ENCODE data around the gene SFRP5. TPM values are rescaled to one million over a fixed set of nuclear protein-coding genes. Genes with fewer than 3 reads are reported as not detected.

SFRP5 gene
- total and polyA plus RNA-seq, 2 donors (not counting 3 experiments of a cell fraction or from before 2014, with no cell fraction given), result not detected

DNA sequence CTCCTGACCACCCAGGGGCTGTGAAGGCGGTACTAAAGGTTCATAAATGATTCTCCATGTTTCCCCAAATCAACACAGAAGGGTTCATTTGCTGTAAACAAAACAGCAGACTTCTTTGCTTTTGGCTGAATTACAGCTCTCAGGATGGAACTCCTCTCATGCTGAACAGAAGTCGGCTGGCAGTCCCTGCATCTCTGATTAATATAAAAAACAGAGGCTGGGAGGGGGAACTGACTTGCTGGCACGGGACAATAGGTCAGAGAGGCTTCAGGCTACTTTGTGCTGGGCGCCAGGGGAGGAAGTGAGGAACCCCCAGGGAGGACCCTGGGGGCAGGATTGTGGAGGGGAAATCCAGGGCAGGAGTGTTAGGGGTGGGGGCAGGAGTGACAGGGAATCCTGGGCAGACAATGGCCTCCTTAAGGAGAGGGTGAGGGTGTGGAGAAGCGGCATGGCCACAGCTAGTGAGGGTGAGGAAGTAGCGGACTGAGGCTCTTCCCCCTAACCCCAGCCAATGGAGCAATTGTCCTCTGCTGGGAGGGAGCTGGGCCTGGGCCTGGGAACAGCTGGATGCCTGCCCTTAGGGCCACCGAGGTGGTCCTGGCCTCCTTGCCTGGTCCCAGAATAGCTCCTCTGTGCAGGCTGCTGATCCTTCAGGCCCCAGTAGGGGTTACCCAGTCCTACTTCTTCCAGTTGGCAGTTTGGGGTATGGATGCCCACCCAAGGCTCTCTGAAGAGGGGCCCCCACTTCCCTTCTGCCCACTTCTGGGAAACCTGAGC lies 9.2 kb upstream of the SFRP5 start:
- Histone ChIP-seq H3K9ac (replicated peaks; ENCODE audit: extremely low read depth, insufficient read depth, low read length) (no peak overlapping the region), H3K36me3 (ENCODE audit: control insufficient read depth in 2 of 2, extremely low read depth in 1 of 2, insufficient read depth in 2 of 2, low read length in 2 of 2) (no peaks in the 10 kb centered on the region), H3K4me2 (ENCODE audit: insufficient read depth, low read length) (no peak overlapping the region), H3K27ac (ENCODE audit: insufficient read depth, low read depth, low read length) (no peak overlapping the region), H4K20me1 (replicated peaks; ENCODE audit: control insufficient read depth, extremely low read depth, insufficient read depth, low read length) (no peaks in the 10 kb centered on the region), H3K4me1 (ENCODE audit: control insufficient read depth, extremely low read depth, insufficient read depth, low read length) (peaks cover 4% of the 10 kb centered on the region), H3K9me1 (replicated peaks; ENCODE audit: control insufficient read depth, extremely low read depth, insufficient read depth, low read length) (no peaks in the 10 kb centered on the region), H3K4me3 (replicated peaks in 1 of 3; ENCODE audit: insufficient read depth in 1 of 3, low read depth in 1 of 3, low read length in 3 of 3) (no peak overlapping the region), H3K9me3 (replicated peaks; ENCODE audit: control insufficient read depth, insufficient read depth, low read length) (no peaks in the 10 kb centered on the region), H3K27me3 (ENCODE audit: control insufficient read depth in 2 of 2, insufficient read depth in 2 of 2, low read length in 2 of 2) (no peaks in the 10 kb centered on the region), H2AFZ (ENCODE audit: low read depth, low read length) (no peak overlapping the region), H3K79me2 (ENCODE audit: control insufficient read depth, insufficient read depth, low read length) (no peaks in the 10 kb centered on the region)
- TF ChIP-seq GATA2 (IDR thresholded peaks at IDR 0.05; ENCODE audit: insufficient read depth, insufficient read length, low read depth, low read length) (no peak), JUN (IDR thresholded peaks at IDR 0.05; ENCODE audit: borderline replicate concordance, insufficient read depth, insufficient read length, low read depth) (no peak), POLR2AphosphoS5 (IDR thresholded peaks at IDR 0.05; ENCODE audit: insufficient read depth, low read depth, low read length) (no peak), MYC (IDR thresholded peaks at IDR 0.05; ENCODE audit: low read depth, low read length) (no peak), EZH2 (IDR thresholded peaks at IDR 0.05; ENCODE audit: borderline replicate concordance, low read depth, low read length, severe bottlenecking) (no peak), FOS (IDR thresholded peaks at IDR 0.05; ENCODE audit: borderline replicate concordance, insufficient read depth, low read length) (no peak), POLR2A (IDR thresholded peaks at IDR 0.05; ENCODE audit: low read depth, low read length) (no peak)
- TF ChIP-seq, protein P1, sequence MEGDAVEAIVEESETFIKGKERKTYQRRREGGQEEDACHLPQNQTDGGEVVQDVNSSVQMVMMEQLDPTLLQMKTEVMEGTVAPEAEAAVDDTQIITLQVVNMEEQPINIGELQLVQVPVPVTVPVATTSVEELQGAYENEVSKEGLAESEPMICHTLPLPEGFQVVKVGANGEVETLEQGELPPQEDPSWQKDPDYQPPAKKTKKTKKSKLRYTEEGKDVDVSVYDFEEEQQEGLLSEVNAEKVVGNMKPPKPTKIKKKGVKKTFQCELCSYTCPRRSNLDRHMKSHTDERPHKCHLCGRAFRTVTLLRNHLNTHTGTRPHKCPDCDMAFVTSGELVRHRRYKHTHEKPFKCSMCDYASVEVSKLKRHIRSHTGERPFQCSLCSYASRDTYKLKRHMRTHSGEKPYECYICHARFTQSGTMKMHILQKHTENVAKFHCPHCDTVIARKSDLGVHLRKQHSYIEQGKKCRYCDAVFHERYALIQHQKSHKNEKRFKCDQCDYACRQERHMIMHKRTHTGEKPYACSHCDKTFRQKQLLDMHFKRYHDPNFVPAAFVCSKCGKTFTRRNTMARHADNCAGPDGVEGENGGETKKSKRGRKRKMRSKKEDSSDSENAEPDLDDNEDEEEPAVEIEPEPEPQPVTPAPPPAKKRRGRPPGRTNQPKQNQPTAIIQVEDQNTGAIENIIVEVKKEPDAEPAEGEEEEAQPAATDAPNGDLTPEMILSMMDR (IDR thresholded peaks at IDR 0.05; ENCODE audit: extremely low read depth in 1 of 2, insufficient read depth in 1 of 2, low read depth in 1 of 2, low read length in 2 of 2), result no peak
- TF ChIP-seq, protein P2, sequence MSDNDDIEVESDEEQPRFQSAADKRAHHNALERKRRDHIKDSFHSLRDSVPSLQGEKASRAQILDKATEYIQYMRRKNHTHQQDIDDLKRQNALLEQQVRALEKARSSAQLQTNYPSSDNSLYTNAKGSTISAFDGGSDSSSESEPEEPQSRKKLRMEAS (IDR thresholded peaks at IDR 0.05; ENCODE audit: insufficient read depth, insufficient read length), result no peak
- dilution Hi-C loops (cut with MboI; ENCODE audit: extremely low pct_ligation_motif_present, low sequenced_read_pairs) (no loop called here), intact Hi-C loops (cut with micrococcal nuclease) (no loop called here)
- CTCF ChIA-PET, result interaction anchor here (1.0 to 3.0 kb wide), 6 partner anchors 10 to 262 kb away, joined by 3 to 15 read pairs (median 6); no protein-coding TSS in a partner anchor
- no peak for DNase-seq (ENCODE audit: low read depth, low spot score)
- no peak for FAIRE-seq
- POLR2A ChIA-PET, result no interaction called here
- BruUV-seq (replicated peaks), result no TSS peak

Measured in endothelial cell of umbilical vein (primary cell).